ENCODE measurements around the gene AXIN1. TPM values are rescaled to one million over a fixed set of nuclear protein-coding genes. Genes with fewer than 3 reads are reported as not detected.
"Not testable (repeated sequence)": the region's sequence is repeated elsewhere in the genome, so short reads cannot be mapped to it uniquely, and the experiment has no call there.

The AXIN1 gene
- total RNA-seq, 1 experiment from 2014 or later, result 32.7 TPM

DNA sequence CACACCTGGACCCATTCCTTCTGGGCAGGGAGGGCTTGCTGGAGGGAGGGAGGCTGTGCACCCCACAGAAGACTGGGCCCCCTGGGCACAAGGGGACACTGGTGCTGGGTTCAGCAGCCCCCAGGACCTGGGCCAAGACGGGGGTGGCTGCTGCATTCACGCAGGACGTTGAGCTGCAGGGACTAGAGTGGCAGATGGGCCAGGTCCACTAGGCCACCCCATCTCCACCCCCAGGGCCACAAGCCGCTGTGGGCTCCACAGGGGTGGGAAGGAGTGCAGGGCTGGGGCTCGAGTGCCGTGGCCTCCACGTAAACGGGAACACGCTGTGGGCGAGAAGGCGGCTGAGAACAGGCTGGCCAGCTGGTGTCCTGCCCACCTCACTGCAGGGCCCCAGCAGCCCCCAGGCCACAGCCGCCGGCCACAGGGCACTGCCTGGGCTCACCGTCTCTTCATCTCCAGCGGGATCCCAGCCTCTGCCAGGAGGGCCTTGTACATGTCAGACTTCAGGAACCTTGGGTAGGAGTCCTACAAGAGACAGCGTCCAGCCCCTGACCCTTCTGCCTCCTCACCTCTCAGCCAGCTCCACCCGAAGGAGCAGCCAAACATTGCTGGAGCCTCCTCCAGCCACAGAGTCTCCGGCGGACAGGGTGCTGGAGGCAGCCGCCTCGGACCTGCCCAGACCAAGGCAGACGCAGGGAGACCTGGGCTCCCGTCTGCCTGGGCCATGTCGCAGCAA, 83.3 kb downstream of the AXIN1 start:
- H3K9me3 ChIP-seq (ENCODE audit: low read depth, low read length, poor library complexity, severe bottlenecking), result no peaks in the 10 kb centered on the region
- ChIA-PET CTCF (no interaction called here), POLR2A (ENCODE audit: low non-redundant PET) (no interaction called here)
- H3K27me3 ChIP-seq (replicated peaks; ENCODE audit: insufficient read depth, low read depth, low read length, poor library complexity), result peaks cover under 1% of the 10 kb centered on the region
- peaks cover 2% of the 10 kb centered on the region for H3K36me3 ChIP-seq (ENCODE audit: insufficient read depth, low read length, poor library complexity, severe bottlenecking)
- TF ChIP-seq EZH2 (IDR thresholded peaks at IDR 0.05; ENCODE audit: borderline replicate concordance, low read depth, low read length, poor library complexity, severe bottlenecking), result no peak
- TF ChIP-seq, protein P1, sequence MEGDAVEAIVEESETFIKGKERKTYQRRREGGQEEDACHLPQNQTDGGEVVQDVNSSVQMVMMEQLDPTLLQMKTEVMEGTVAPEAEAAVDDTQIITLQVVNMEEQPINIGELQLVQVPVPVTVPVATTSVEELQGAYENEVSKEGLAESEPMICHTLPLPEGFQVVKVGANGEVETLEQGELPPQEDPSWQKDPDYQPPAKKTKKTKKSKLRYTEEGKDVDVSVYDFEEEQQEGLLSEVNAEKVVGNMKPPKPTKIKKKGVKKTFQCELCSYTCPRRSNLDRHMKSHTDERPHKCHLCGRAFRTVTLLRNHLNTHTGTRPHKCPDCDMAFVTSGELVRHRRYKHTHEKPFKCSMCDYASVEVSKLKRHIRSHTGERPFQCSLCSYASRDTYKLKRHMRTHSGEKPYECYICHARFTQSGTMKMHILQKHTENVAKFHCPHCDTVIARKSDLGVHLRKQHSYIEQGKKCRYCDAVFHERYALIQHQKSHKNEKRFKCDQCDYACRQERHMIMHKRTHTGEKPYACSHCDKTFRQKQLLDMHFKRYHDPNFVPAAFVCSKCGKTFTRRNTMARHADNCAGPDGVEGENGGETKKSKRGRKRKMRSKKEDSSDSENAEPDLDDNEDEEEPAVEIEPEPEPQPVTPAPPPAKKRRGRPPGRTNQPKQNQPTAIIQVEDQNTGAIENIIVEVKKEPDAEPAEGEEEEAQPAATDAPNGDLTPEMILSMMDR (conservative IDR thresholded peaks at IDR 0.05; ENCODE audit: low read depth, low read length), result no peak
- no peaks in the 10 kb centered on the region for H3K4me1 ChIP-seq (ENCODE audit: insufficient read depth, low read length, poor library complexity, severe bottlenecking)
- BruUV-seq (replicated peaks), result no TSS peak
- DNase-seq (ENCODE audit: low spot score), result no peak
- no peak overlapping the region for H3K27ac ChIP-seq (ENCODE audit: low read depth, low read length, poor library complexity, severe bottlenecking)
- H3K4me3 ChIP-seq (ENCODE audit: low read depth, low read length, poor library complexity, severe bottlenecking), result no peak overlapping the region
- intact Hi-C loops (cut with micrococcal nuclease; ENCODE audit: unreplicated experiment), result no loop called here

DNA sequence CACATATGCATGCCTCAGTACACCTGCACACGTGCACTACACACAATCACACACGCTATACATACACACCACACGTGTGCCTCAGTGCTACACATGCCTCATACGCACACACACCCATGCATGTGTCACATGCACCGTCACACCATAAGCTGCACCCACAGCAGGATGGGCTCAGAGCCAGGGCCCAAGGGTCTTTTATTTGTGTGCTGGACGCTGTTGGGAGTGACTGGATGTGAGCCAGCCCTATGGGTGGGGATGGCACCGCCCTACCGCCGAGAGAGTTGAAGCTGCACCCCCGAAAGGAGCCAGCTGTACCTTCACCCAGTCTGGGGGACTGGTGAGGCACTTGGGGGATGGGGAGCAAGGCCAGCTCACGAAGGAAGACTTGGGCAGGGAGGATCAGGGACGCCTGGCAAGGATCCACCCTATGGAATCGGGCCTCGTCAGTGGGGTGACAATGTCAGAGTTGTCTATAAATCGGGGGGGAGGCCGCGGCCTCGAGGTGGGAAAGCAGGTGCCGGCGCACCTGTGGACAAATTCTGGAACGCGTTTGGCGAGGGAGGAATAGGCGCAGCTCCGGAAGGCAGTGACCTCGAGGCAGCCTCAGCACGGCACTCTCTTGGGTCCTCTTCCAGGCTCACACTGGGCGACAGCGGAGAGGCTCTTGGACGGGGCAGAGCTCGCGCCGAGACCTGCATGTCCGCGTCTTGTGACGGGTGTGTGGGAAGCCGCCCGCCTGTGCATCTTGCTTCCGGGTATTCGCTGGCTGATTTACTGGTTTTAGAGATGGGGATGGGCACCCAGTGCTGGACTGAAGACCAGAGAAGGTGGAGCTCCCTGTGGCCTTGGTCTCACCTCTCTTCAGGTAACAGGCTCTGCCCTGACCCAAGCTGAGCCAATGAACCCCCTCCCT, 84.1 kb downstream of the AXIN1 start:
- DNase-seq (ENCODE audit: low spot score), result no peak

DNA sequence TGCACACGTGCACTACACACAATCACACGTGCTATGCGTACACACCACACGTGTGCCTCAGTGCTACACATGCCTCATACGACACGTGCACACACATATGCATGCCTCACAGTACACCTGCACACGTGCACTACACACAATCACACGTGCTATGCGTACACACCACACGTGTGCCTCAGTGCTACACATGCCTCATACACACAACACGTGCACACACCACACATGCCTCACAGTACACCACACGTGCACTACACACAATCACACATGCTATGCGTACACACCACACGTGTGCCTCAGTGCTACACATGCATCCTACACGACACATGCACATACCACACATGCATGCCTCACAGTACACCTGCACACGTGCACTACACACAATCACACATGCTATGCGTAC, 85.0 kb downstream of the AXIN1 start:
- intact Hi-C loops (cut with micrococcal nuclease; ENCODE audit: unreplicated experiment); H3K4me1 ChIP-seq (ENCODE audit: insufficient read depth, low read length, poor library complexity, severe bottlenecking); H3K9me3 ChIP-seq (ENCODE audit: low read depth, low read length, poor library complexity, severe bottlenecking); BruUV-seq (replicated peaks); H3K36me3 ChIP-seq (ENCODE audit: insufficient read depth, low read length, poor library complexity, severe bottlenecking); CTCF ChIA-PET; H3K4me3 ChIP-seq (ENCODE audit: low read depth, low read length, poor library complexity, severe bottlenecking); H3K27me3 ChIP-seq (replicated peaks; ENCODE audit: insufficient read depth, low read depth, low read length, poor library complexity); DNase-seq (ENCODE audit: low spot score); POLR2A ChIA-PET (ENCODE audit: low non-redundant PET); H3K27ac ChIP-seq (ENCODE audit: low read depth, low read length, poor library complexity, severe bottlenecking): not testable (repeated sequence)

More for the DNA sequence above, 84.1 kb downstream of the AXIN1 start:
- no peak overlapping the region for H3K4me3 ChIP-seq (ENCODE audit: low read depth, low read length, poor library complexity, severe bottlenecking)
- POLR2A ChIA-PET (ENCODE audit: low non-redundant PET), result no interaction called here
- no peaks in the 10 kb centered on the region for H3K9me3 ChIP-seq (ENCODE audit: low read depth, low read length, poor library complexity, severe bottlenecking)
- intact Hi-C loops (cut with micrococcal nuclease; ENCODE audit: unreplicated experiment), result no loop called here
- TF ChIP-seq EZH2 (IDR thresholded peaks at IDR 0.05; ENCODE audit: borderline replicate concordance, low read depth, low read length, poor library complexity, severe bottlenecking), result no peak
- TF ChIP-seq, protein P1 (conservative IDR thresholded peaks at IDR 0.05; ENCODE audit: low read depth, low read length), result no peak
- no TSS peak for BruUV-seq (replicated peaks)
- no peaks in the 10 kb centered on the region for H3K4me1 ChIP-seq (ENCODE audit: insufficient read depth, low read length, poor library complexity, severe bottlenecking)
- CTCF ChIA-PET, result no interaction called here
- H3K27me3 ChIP-seq (replicated peaks; ENCODE audit: insufficient read depth, low read depth, low read length, poor library complexity), result no peaks in the 10 kb centered on the region
- H3K27ac ChIP-seq (ENCODE audit: low read depth, low read length, poor library complexity, severe bottlenecking), result no peak overlapping the region
- H3K36me3 ChIP-seq (ENCODE audit: insufficient read depth, low read length, poor library complexity, severe bottlenecking), result peaks cover 4% of the 10 kb centered on the region
